Pancreas (tissue), 10 donors: Measurements from ENCODE around the gene DOCK3. TPM values are rescaled to one million over a fixed set of nuclear protein-coding genes. Genes with fewer than 3 reads are reported as not detected.

ENCODE experiments used
- ATAC-seq, 4 donors: fragments of 200-7000 bp; cut with Tn5 transposase; one replicate each; pipeline versions ENCODE4 v1.8.0 to v1.9.1; 2020; ENCODE audit warnings: mild to moderate bottlenecking in 4 of 4, moderate library complexity in 4 of 4
- DNase-seq, 6 donors: peaks; one replicate each; pipeline ENCODE4 v3.0.0-alpha.2; 2020
- FAIRE-seq: peaks from 2 replicates; lab custom pipeline; 2012; peaks lifted over from hg19 to GRCh38; lab: Jason Lieb, UNC
- H3K27ac ChIP-seq, 4 donors: fragments of 200-600 bp; sonication (generic); 1 replicate in 3 of 4; 2 replicates in 1 of 4; pipeline versions ENCODE4 v1.5.0 to v1.8.0; 2020
- H3K27me3 ChIP-seq, 4 donors: fragments of 200-600 bp; one replicate each; pipeline ENCODE4 v1.8.0; 2021
- H3K36me3 ChIP-seq, 3 donors: fragments of 200-600 bp; sonication (generic) in 1 of 3; one replicate each; pipeline versions ENCODE4 v1.5.0 to v1.8.0; 2020 to 2021
- H3K4me1 ChIP-seq, 3 donors: fragments of 200-600 bp; one replicate each; pipeline ENCODE4 v1.8.0; 2021
- H3K4me3 ChIP-seq, 4 donors: fragments of 200-600 bp; sonication (generic) in 2 of 4; one replicate each; pipeline versions ENCODE4 v1.5.0 to v1.8.0; 2020 to 2021
- H3K9me3 ChIP-seq, 4 donors: fragments of 200-600 bp; one replicate each; pipeline ENCODE4 v1.8.0; 2021
- WGBS, 2 donors: extraction: QIAGEN DNeasy Blood & Tissue Kit; methylation state at CpG; one replicate each; pipeline ENCODE4 v1.1.7; 2013; 5-methylcytosine and 5-hydroxymethylcytosine counted together
- intact Hi-C, 3 donors: fragments of 100-400 bp; cut with DNase I; formaldehyde crosslinking; loops; one replicate each; pipeline versions ENCODE4 v1.11.1 to v1.14.2; 2022
- polyA plus RNA-seq, 2 donors: library from polyadenylated mRNA; stranded (reverse); fragments of 200-250 nt; gene quantifications; one replicate each; pipeline ENCODE4 v1.2.3, GENCODE V29; 2013
- total RNA-seq, 6 donors: library from RNA; stranded (reverse); fragmentation: NEBNext Ultra II Directional in 4 of 6; extraction: Animal tissue kit (Norgen Biotek cat#: 25700) in 4 of 6; gene quantifications; one replicate each; pipeline versions ENCODE4 v1.2.1 to v1.2.4, GENCODE V29; 2021 to 2023
- TF ChIP-seq, protein P1 (sequence below), 4 donors: fragments of 200-600 bp; sonication (generic) in 3 of 4; IDR thresholded peaks; one replicate each; pipeline versions ENCODE4 v1.5.0 to v1.8.0; 2021; ENCODE audit warnings: antibody characterized with exemption in 4 of 4
- donor health status: healthy with polysubstance abuse.
- donor health status: DM: no; HTN: no; CAD: no; lungs with moderate emphysema.
- donor health status: DM: no; HTN: no; CAD: no.
- donor health status: control.
- donor health status: control.
- donor health status: Bipolar disorder and iron deficiency.
- donor health status: DM: yes; HTN: yes; CAD: no.
- donor health status: DM: no; HTN: no; CAD: no.
- donor health status: DM: no; HTN: no; CAD: no.
- donor health status: DM: yes; HTN: yes; CAD: no.

The DOCK3 gene
- total and polyA plus RNA-seq, 8 donors: 0.09 to 1.5 (median 0.36) TPM

DNA sequence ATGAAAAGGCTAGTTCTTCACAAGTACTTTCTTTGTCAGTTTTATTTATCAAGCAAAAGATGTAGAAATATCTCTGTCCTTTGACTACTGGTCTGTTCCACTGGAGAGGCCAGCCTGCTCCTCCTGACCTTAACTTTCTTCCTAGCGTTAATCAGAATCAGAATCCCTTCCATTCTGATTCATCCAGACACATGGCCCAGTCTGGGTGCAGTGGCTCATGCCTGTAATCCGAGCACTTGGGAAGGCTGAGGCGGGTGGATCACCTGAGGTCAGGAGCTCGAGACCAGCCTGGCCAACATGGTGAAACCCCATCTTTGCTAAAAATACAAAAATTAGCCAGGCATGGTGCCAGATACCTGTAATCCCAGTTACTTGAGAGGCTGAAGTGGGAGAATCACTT lies 678.4 kb downstream of the DOCK3 start:
- no peak overlapping the region for H3K27ac ChIP-seq
- no peaks in the 10 kb centered on the region for H3K27me3 ChIP-seq
- FAIRE-seq (no peak), ATAC-seq (no peak), DNase-seq (no peak)
- WGBS, 2 donors: 90 to 92% methylated on average over 4 of the region's 4 CpGs
- no peaks in the 10 kb centered on the region for H3K9me3 ChIP-seq
- no peaks in the 10 kb centered on the region for H3K36me3 ChIP-seq
- intact Hi-C loops: no loop called here
- H3K4me3 ChIP-seq: no peak overlapping the region
- TF ChIP-seq, protein P1, sequence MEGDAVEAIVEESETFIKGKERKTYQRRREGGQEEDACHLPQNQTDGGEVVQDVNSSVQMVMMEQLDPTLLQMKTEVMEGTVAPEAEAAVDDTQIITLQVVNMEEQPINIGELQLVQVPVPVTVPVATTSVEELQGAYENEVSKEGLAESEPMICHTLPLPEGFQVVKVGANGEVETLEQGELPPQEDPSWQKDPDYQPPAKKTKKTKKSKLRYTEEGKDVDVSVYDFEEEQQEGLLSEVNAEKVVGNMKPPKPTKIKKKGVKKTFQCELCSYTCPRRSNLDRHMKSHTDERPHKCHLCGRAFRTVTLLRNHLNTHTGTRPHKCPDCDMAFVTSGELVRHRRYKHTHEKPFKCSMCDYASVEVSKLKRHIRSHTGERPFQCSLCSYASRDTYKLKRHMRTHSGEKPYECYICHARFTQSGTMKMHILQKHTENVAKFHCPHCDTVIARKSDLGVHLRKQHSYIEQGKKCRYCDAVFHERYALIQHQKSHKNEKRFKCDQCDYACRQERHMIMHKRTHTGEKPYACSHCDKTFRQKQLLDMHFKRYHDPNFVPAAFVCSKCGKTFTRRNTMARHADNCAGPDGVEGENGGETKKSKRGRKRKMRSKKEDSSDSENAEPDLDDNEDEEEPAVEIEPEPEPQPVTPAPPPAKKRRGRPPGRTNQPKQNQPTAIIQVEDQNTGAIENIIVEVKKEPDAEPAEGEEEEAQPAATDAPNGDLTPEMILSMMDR (IDR thresholded peaks at IDR 0.05): no peak
- no peaks in the 10 kb centered on the region for H3K4me1 ChIP-seq

GRCh38 chr3:51353691-51354090 lies 679.0 kb downstream of the DOCK3 start:
- no peak for DNase-seq
- Histone ChIP-seq H3K36me3 (no peaks in the 10 kb centered on the region), H3K4me1 (no peaks in the 10 kb centered on the region), H3K27ac (no peak overlapping the region), H3K27me3 (no peaks in the 10 kb centered on the region), H3K4me3 (no peak overlapping the region), H3K9me3 (no peaks in the 10 kb centered on the region)
- FAIRE-seq: no peak
- 85 to 92% methylated on average over 1 of the region's 1 CpG for WGBS, 2 donors
- ATAC-seq: no peak
- TF ChIP-seq, protein P1 (IDR thresholded peaks at IDR 0.05): no peak
- intact Hi-C loops: no loop called here

GRCh38 chr3:51354172-51354571 lies 679.4 kb downstream of the DOCK3 start:
- intact Hi-C loops: no loop called here
- Histone ChIP-seq H3K27me3 (no peaks in the 10 kb centered on the region), H3K9me3 (no peaks in the 10 kb centered on the region), H3K4me1 (no peaks in the 10 kb centered on the region), H3K4me3 (no peak overlapping the region), H3K27ac (no peak overlapping the region), H3K36me3 (no peaks in the 10 kb centered on the region)
- FAIRE-seq (no peak), ATAC-seq (no peak), DNase-seq (no peak)
- WGBS, 2 donors: 93 to 96% methylated on average over 2 of the region's 2 CpGs
- TF ChIP-seq, protein P1 (IDR thresholded peaks at IDR 0.05): no peak

GRCh38 chr3:51354731-51355615 lies 680.2 kb downstream of the DOCK3 start:
- intact Hi-C loops: no loop called here
- no peaks in the 10 kb centered on the region for H3K9me3 ChIP-seq
- H3K4me1 ChIP-seq: no peaks in the 10 kb centered on the region
- DNase-seq (no peak), FAIRE-seq (no peak), ATAC-seq (no peak)
- no peak overlapping the region for H3K4me3 ChIP-seq
- no peaks in the 10 kb centered on the region for H3K36me3 ChIP-seq
- no peak overlapping the region for H3K27ac ChIP-seq
- 86 to 91% methylated on average over 9 of the region's 9 CpGs for WGBS, 2 donors
- no peaks in the 10 kb centered on the region for H3K27me3 ChIP-seq
- TF ChIP-seq, protein P1 (IDR thresholded peaks at IDR 0.05): no peak
